ENCODE data around the gene MND1.
A peak's percentile ranks its signal among the peaks of the same experiment; 100 is the strongest.
"Not testable (repeated sequence)": the region's sequence is repeated elsewhere in the genome, so short reads cannot be mapped to it uniquely, and the experiment has no call there.

Gene MND1

DNA sequence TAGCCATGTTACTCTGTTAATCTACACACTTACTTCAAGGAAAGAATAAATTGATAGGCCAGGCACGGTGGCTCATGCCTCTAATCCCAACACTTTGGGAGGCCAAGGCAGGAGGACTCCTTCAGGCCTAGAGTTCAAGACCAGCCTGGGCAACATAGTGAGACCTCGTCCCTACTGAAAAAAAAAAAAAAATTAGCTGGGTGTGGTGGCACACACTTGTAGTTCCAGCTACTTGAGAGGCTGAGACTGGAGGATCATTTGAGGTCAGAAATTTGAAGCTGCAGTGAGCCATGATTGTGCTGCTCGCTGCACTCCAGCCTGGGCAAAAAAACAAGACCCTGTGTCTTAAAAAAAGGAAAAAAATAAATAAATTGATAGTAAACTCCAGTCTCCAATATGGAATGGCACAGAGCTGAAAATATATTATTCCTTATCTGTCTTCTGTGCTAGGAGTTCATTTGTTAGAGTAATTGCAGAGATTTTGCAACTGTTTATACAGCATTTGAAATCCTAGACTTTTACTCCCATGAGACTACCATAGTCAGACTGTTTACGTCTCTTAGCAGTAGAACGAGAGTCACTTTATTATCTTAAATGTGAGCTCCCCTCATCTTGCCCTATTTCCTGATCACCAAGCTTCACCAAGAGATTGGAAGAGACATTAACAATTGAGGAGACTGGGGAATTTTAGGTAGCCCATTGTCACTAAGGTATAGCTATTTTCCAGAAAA, 102.9 kb downstream of the MND1 start:
- no peak for ATAC-seq

DNA sequence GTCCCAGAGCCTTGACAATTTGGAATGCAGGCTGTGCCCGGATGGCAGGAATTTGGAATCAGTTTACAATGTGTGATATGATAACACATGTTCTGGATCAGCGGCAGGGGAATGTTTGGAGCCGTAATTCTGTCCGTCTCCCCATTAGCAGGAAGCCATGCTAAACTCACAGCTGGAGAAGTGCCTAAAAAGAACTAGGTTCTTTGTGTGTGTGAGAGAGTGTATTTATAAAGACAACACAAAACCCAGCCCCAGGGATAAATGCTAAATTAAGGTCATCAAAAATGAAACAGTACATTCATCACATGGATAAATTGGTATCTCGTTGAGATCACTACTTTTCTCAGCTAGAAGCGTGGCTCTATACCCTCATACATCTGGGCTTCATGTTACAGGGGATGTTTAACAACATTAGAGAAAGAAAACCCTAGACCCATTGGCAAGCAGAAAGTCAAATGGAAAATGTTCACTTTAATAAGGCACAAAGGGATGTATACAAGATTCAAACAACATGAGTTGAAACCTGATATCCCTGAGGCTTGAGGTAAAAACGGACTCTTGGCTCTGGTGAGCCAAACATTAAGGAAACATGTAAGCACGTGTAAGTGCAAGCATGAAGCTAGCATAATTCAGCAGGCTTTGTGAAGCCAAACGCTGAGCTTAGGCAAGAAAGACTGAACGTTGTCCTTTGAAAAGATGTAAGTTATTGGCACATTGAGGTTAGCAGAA, 103.7 kb downstream of the MND1 start:
- ATAC-seq, result no peak

DNA sequence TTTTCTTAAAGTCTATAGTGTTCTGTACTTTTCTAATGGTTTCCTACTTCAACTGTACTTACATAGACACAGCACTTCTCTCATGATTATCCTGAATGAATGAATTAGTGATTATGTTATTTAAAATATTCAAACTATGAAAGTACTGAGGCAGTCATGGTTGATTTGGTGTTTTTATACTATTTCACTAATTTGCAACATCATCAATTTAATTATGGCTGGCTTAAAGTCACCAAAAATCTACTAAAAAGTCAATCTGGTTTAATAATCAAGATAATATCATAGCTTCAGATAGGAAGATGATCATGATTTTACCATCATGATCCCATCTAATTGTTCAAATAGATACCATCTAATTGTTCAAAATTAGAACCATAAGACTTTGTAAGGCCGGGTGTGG, 104.8 kb downstream of the MND1 start:
- no peak for ATAC-seq

DNA sequence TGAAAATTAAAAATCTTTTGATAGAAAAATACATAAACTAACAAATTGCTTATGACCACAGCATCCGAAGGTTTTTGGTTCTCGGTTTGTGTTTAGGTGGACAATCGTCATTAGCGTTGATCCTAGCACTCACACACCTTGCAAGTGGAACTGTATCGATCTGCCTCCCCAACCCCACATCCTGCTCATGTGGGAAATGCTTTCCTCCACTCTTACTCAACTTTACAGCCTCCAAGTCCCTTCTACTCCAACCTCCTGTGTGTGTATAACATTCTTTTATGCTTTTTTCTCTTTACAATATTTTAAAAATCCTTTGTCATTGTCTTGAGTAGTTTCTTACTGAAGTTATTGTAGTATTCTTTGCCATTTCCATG, 106.0 kb downstream of the MND1 start:
- peak; percentile 44 to 59 for ATAC-seq

DNA sequence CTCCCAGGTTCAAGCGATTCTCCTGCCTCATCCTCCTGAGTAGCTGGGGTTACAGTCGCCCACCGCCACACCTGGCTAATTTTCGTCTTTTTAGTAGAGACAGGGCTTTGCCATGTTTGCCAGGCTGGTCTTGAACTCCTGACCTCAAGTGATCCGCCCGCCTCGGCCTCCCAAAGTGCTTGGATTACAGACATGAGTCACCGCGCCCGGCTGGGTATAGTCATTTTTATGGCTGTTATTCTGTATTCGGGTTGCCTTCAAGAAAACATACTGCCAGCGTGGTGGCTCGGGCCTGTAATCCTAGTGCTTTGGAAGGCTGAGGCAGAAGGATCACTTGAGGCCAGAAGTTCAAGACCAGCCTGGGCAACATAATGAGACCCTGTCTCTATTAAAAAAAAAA, 106.7 kb downstream of the MND1 start:
- not testable (repeated sequence) for ATAC-seq

DNA sequence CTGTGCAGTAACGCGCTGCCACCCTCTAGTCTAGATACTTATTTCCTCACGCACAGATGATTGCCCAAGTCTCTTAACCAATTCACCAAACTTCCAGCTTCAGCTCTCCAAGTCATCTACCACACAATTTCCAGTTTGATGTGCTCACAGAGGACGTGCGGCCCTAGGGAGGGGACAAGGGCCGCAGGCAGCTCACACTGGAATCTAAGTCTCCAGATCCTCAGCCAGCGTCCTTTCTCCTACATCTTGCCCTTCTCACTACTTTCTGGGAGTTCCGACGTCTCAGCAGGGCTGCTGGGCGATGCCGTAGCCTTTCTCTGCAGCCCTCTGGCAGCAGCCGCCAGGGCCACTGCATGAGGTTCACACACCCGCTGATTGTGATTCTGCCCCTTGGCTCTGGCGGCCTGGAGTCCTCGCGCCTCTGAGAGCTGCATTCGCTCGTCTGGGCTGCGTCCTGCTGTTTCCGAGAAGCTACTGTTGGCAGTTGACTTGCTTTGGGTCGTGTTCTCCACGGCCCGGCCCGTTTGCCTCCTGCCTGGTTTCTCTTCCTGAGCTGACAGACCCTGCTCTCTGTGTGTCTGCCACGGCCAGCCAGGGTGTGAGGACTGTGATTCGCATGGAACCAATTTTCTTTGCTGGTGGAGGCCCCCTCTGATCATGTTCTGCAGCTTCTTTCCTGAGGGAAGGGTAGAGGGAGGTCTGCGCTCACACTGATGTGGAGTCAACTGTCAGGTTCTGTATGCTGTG, 107.6 kb downstream of the MND1 start:
- ATAC-seq, result no peak

DNA sequence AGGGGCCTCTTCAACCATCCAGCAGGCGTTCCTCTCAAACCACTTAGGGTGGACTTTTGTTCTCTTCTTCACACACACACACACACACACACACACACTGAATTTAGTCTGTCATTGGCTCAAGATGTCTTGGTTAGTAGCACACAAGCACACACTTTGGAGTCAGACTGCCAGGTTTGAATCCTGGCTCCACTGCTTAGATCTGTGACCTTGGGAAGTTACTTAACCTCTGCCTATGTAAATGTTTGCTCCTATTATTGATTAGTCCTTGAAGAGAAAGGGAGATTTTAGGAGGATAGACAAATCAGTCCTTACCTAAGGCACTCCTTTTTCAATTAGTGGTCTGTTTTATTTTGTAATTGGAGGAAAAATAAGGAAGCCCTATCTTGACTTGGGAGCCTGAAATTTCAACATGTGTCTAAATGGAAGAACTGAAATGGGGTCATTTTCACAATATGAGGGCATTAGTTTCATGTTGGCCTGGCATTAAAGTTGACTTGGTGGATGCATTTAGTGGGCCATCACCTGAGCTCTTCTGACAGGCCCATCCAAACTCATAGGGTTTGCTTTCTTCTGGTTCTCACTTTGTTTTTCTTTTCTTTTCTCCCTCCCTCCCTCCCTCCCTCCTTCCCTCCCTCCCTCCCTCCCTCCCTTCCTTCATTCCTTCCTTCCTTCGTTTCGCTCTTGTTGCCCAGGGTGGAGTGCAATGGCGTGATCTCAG, 108.3 kb downstream of the MND1 start:
- ATAC-seq, result no peak

DNA sequence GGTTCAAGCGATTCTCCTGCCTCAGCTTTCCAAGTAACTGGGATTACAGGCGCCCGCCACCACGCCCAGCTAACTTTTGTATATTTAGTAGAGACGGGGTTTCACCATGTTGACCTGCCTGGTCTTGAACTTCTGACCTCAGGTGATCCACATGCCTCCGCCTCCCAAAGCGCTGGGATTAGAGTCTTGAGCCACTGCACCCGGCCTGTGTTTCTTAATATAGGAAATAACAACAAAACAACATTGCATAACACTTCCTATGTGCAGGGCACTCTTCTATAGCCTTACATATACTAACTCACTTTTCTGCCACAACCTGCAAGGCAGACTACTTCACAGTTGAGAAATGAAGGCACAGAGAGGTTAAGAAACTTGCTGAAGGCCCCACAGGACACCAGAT, 108.9 kb downstream of the MND1 start:
- ATAC-seq, result no peak

DNA sequence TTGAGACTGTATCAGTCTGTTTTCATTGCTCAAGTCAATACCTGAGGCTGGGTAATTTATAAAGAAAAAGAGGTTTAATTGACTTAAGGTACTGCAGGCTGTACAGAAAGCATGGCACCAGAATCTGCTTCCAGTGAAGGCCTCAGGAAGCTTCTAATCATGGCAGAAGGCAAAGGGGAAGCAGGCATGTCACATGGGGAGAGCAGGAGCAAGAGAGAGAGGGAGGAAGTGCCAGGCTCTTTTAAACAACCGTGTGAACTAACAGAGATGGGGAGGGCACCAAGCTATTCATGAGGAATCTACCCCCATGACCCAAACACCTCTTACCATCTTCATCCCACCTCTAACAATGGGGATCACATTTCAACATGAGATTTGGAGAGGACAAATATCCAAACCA, 114.5 kb downstream of the MND1 start:
- no peak for ATAC-seq

DNA sequence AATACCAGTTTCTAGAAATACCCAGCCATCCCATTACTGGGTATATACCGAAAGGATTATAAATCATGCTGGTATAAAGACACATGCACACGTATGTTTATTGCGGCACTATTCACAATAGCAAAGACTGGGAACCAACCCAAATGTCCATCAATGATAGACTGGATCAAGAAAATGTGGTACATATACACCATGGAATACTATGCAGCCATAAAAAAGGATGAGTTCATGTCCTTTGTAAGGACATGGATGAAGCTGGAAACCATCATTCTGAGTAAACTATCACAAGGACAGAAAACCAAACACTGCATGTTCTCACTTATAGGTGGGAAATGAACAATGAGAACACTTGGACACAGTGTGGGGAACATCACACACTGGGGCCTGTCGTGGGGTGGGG, 117.1 kb downstream of the MND1 start:
- ATAC-seq, result not testable (repeated sequence)

DNA sequence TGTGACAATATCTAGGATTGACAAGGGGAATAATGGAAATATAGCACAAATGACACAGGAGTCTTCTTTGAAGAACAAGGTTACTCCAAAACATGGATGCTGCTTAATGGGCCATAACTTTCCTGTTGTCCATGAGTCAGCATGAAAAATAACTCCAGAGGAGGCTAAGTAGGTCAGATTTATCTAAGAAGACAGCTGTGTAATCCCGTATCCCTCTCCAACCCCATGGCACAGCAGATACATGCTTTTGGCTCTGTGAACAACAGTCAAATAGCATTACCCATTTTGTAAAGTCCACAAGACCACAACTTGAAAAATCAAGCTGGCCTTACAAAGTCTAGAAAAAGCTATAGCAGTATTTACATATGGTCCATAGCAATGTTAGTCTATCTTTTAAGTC, 119.6 kb downstream of the MND1 start:
- no peak for ATAC-seq
